Endothelial cell of umbilical vein (primary cell): ENCODE measurements around the gene DNAJB9. TPM values are rescaled to one million over a fixed set of nuclear protein-coding genes. Genes with fewer than 3 reads are reported as not detected.

ENCODE experiments used
- BruUV-seq: library from RNA; stranded (reverse); fragments of 400-500 nt; replicated peaks from 2 replicates; lab custom pipeline; 2021; lab: Mats Ljungman, UMichigan
- CTCF ChIA-PET: fragments of 300-600, 350-600 bp; sonication (Branson Sonifier 250); formaldehyde crosslinking; loops from one replicate; lab custom pipeline; 2021; ENCODE audit warnings: antibody characterized with exemption, inconsistent platforms; lab: Charles Lee
- POLR2A ChIA-PET: fragments of 300-600, 350-600 bp; sonication (Branson Sonifier 250); formaldehyde crosslinking; loops from one replicate; lab custom pipeline; 2021; ENCODE audit warnings: antibody characterized with exemption, inconsistent platforms; lab: Charles Lee
- DNase-seq: peaks from one replicate; pipeline ENCODE4 v3.0.0-alpha.2; 2011; ENCODE audit warnings: low read depth, low spot score
- FAIRE-seq: peaks from 2 replicates; lab custom pipeline; 2011; peaks lifted over from hg19 to GRCh38; lab: Jason Lieb, UNC
- H2AFZ ChIP-seq: 2 replicates; pipeline ENCODE4 v1.6.0; 2012; ENCODE audit warnings: low read depth, low read length, control low read depth, inconsistent platforms
- H3K27ac ChIP-seq: 2 replicates; pipeline ENCODE4 v1.5.1; 2011; ENCODE audit warnings: low read depth, mild to moderate bottlenecking, control low read depth, low read length, moderate library complexity; ENCODE audit not compliant: insufficient read depth
- H3K27me3 ChIP-seq, 2 experiments: 2 replicates each; pipeline versions ENCODE4 v1.6.0 to v1.6.1; 2011; ENCODE audit warnings: low read length in 2 of 2, mixed read lengths in 1 of 2; ENCODE audit not compliant: control insufficient read depth in 2 of 2, insufficient read depth in 2 of 2
- H3K36me3 ChIP-seq, 2 experiments: 2 replicates in 1 of 2; 3 replicates in 1 of 2; pipeline ENCODE4 v1.5.1; 2011; ENCODE audit warnings: low read length in 2 of 2, mild to moderate bottlenecking in 1 of 2, moderate library complexity in 1 of 2; ENCODE audit not compliant: control insufficient read depth in 2 of 2, insufficient read depth in 2 of 2; ENCODE audit errors: extremely low read depth in 1 of 2
- H3K4me1 ChIP-seq: 3 replicates; pipeline ENCODE4 v1.5.1; 2011; ENCODE audit warnings: mild to moderate bottlenecking, low read length; ENCODE audit not compliant: control insufficient read depth, insufficient read depth; ENCODE audit errors: extremely low read depth
- H3K4me2 ChIP-seq: 2 replicates; pipeline ENCODE4 v1.6.1; 2011; ENCODE audit warnings: low read length, control low read depth, mixed read lengths; ENCODE audit not compliant: insufficient read depth
- H3K4me3 ChIP-seq, 3 experiments: fragments of 200-600 bp in 1 of 3; sonication (generic), shearing (Covaris generic) in 1 of 3; replicated peaks in 1 of 3; 2 replicates each; pipeline ENCODE4 v1.5.1; 2011 to 2016; ENCODE audit warnings: control low read depth in 3 of 3, low read length in 3 of 3, mild to moderate bottlenecking in 2 of 3, inconsistent platforms in 1 of 3, low read depth in 1 of 3, moderate library complexity in 1 of 3; ENCODE audit not compliant: insufficient read depth in 1 of 3
- H3K79me2 ChIP-seq: 2 replicates; pipeline ENCODE4 v1.6.0; 2012; ENCODE audit warnings: low read length, inconsistent platforms; ENCODE audit not compliant: control insufficient read depth, insufficient read depth
- H3K9ac ChIP-seq: replicated peaks from 2 replicates; pipeline ENCODE3; 2011; ENCODE audit warnings: low read length, control low read depth; ENCODE audit not compliant: insufficient read depth; ENCODE audit errors: extremely low read depth
- H3K9me1 ChIP-seq: replicated peaks from 3 replicates; pipeline ENCODE4 v1.6.0; 2011; ENCODE audit warnings: mild to moderate bottlenecking, low read length; ENCODE audit not compliant: control insufficient read depth, insufficient read depth; ENCODE audit errors: extremely low read depth
- H3K9me3 ChIP-seq: replicated peaks from 2 replicates; pipeline ENCODE4 v1.5.1; 2012; ENCODE audit warnings: low read length, inconsistent platforms; ENCODE audit not compliant: control insufficient read depth, insufficient read depth
- H4K20me1 ChIP-seq: replicated peaks from 2 replicates; pipeline ENCODE3; 2011; ENCODE audit warnings: mild to moderate bottlenecking, low read length; ENCODE audit not compliant: control insufficient read depth, insufficient read depth; ENCODE audit errors: extremely low read depth
- EZH2 ChIP-seq: IDR thresholded peaks from 2 replicates; pipeline ENCODE4 v1.6.1; 2012; ENCODE audit warnings: borderline replicate concordance, low read depth, mild to moderate bottlenecking, moderate library complexity, low read length, inconsistent platforms; ENCODE audit not compliant: severe bottlenecking
- FOS ChIP-seq: IDR thresholded peaks from 2 replicates; pipeline ENCODE4 v1.6.1; 2011; ENCODE audit warnings: mild to moderate bottlenecking, low read length, moderate library complexity, borderline replicate concordance; ENCODE audit not compliant: insufficient read depth
- GATA2 ChIP-seq: IDR thresholded peaks from 2 replicates; pipeline ENCODE4 v1.7.0; 2011; ENCODE audit warnings: low read depth, mild to moderate bottlenecking, moderate library complexity, mixed read lengths, low read length; ENCODE audit not compliant: insufficient read length, insufficient read depth
- JUN ChIP-seq: IDR thresholded peaks from 2 replicates; pipeline ENCODE4 v1.6.1; 2011; ENCODE audit warnings: borderline replicate concordance, low read depth; ENCODE audit not compliant: insufficient read length, insufficient read depth
- MYC ChIP-seq: IDR thresholded peaks from one replicate; pipeline ENCODE4 v1.6.1; 2011; ENCODE audit warnings: mild to moderate bottlenecking, low read depth, low read length
- POLR2A ChIP-seq: IDR thresholded peaks from 2 replicates; pipeline ENCODE4 v1.6.1; 2012; ENCODE audit warnings: low read depth, mild to moderate bottlenecking, control low read depth, low read length
- POLR2AphosphoS5 ChIP-seq: IDR thresholded peaks from 2 replicates; pipeline ENCODE4 v1.6.1; 2012; ENCODE audit warnings: low read depth, mild to moderate bottlenecking, control low read depth, low read length, moderate library complexity; ENCODE audit not compliant: insufficient read depth
- dilution Hi-C: fragments of 300-500 bp; cut with MboI; formaldehyde crosslinking; loops from one replicate; pipeline ENCODE4 v1.15.0; 2019; ENCODE audit warnings: low sequenced_read_pairs; ENCODE audit not compliant: extremely low pct_ligation_motif_present
- intact Hi-C: fragments of 100-400 bp; cut with micrococcal nuclease; formaldehyde crosslinking; loops from one replicate; pipeline ENCODE4 v1.10.0; 2022
- polyA plus RNA-seq, 4 experiments: library from polyadenylated mRNA; depleted of rRNA in 3 of 4; stranded (reverse) in 3 of 4; unstranded in 1 of 4; fragments of >200 nt; gene quantifications; 2 replicates each; pipeline versions ENCODE4 v1.2.1 to v1.2.3, GENCODE V29; 2011 to 2012; ENCODE audit warnings: missing spikeins in 1 of 4
- total RNA-seq: library from RNA; stranded (reverse); gene quantifications from 2 replicates; pipeline ENCODE4 v1.2.3, GENCODE V29; 2021
- TF ChIP-seq, protein P1 (sequence below): IDR thresholded peaks from 2 replicates; pipeline ENCODE4 v1.6.1; 2011; ENCODE audit not compliant: insufficient read depth, insufficient read length
- TF ChIP-seq, protein P2 (sequence below), 2 donors: IDR thresholded peaks; 1 replicate in 1 of 2; 2 replicates in 1 of 2; pipeline ENCODE4 v1.5.1; 2011; ENCODE audit warnings: low read length in 2 of 2, mild to moderate bottlenecking in 2 of 2, moderate library complexity in 2 of 2, control low read depth in 1 of 2, inconsistent platforms in 1 of 2, low read depth in 1 of 2; ENCODE audit not compliant: insufficient read depth in 1 of 2; ENCODE audit errors: extremely low read depth in 1 of 2

DNAJB9 gene
- total and polyA plus RNA-seq, 2 donors (not counting 3 experiments of a cell fraction or from before 2014, with no cell fraction given), result 11.7 to 11.9 TPM

DNA sequence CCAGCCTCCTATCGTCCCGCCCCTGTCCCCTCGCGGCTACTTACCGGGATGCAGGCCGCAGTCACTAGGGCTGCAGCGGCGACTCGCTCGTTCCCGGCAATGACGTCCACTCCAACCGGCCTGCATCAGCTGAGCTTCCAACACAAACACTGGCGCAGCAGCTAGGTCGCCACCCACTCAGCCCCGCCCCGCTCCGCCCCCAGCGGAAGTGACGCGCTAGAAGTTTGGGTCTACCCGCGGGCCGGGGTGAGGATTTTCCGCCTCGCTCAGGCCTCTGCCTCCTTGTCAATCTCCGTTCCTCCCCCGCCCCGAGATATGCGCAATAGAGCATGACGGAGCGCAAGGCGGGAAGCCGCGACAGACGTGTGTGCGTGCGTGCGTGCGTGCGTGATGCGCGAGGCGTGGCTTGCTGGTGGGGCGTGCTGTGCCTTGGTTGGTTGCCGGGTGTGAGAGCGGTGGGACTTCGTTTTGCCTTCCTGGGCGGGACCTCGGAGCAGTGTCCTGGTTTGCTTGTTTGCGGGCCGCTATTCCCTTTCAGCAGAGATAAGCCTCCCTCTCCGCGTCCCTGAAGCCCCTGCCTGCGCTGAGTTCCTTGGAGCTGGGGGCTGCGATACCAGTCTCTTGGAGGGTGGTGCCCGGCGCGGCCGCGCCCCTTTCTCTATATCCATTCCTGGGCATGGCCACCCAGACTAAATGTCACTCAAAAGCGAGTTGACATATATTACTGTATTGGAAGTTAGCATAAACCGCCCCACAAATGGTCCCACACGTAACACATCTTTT is 43.5 kb upstream of the DNAJB9 start, which contains the start of gene PNPLA8:
TSS of gene PNPLA8 (minus strand) at position 151 of the 783 bp plus-strand sequence. CDS start 10,644 bp downstream, outside the sequence.
- Histone ChIP-seq H3K4me1 (peaks cover 17% of the 10 kb centered on the region), H3K27ac (peak within 1 kb of the TSS; percentile 93), H3K4me3 (peak within 1 kb of the TSS; percentile 69 to 95 (median 73)), H3K79me2 (peaks cover 24% of the 10 kb centered on the region), H4K20me1 (no peaks in the 10 kb centered on the region), H2AFZ (peak within 1 kb of the TSS; percentile 60), H3K9me3 (no peaks in the 10 kb centered on the region), H3K36me3 (no peaks in the 10 kb centered on the region), H3K9me1 (no peaks in the 10 kb centered on the region), H3K4me2 (peak within 1 kb of the TSS; percentile 93), H3K27me3 (no peaks in the 10 kb centered on the region), H3K9ac (peak within 1 kb of the TSS; percentile 94)
- no TSS peak for BruUV-seq
- TF ChIP-seq POLR2A (peak; percentile 82), POLR2AphosphoS5 (peak; percentile 82), EZH2 (no peak)
- TF ChIP-seq, protein P1, sequence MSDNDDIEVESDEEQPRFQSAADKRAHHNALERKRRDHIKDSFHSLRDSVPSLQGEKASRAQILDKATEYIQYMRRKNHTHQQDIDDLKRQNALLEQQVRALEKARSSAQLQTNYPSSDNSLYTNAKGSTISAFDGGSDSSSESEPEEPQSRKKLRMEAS, result peak; percentile 36
- CTCF ChIA-PET, result interaction anchor here (0.9 to 1.6 kb wide), 4 partner anchors 9 to 29 kb away, joined by 3 to 5 read pairs (median 4); no protein-coding TSS in a partner anchor
- DNase-seq, result peak; percentile 100
- intact Hi-C loops (loop anchor here (1.0 kb wide), 1 partner anchor 43 kb away; the partner anchor contains the start of genes DNAJB9 and THAP5), dilution Hi-C loops (no loop called here)
- peak; percentile 92 for FAIRE-seq
- POLR2A ChIA-PET, result interaction anchor here (1.2 to 2.3 kb wide), 2 partner anchors 43 to 70 kb away, joined by 3 to 9 read pairs; partner anchors contain the start of genes DNAJB9, NRCAM and THAP5

DNA sequence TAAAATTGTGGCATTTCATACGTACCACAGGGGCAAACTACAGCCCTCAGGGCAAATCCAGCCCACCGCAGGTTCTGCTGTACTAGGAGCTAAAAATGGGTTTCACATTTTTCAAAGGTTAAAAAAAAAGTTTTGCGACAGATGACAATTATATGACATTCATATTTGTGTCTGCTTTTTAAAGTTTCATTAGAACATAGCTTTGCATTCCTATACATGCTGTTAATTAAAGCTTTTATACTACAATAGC is 43.0 kb upstream of the DNAJB9 start:
- intact Hi-C loops (loop anchor here (1.0 kb wide), 1 partner anchor 43 kb away; the partner anchor contains the start of genes DNAJB9 and THAP5), dilution Hi-C loops (no loop called here)
- peak overlapping the region; percentile 48 for H2AFZ ChIP-seq
- TF ChIP-seq, protein P1, result no peak
- TF ChIP-seq JUN (no peak), MYC (no peak), FOS (no peak), EZH2 (no peak), POLR2A (no peak), GATA2 (no peak), POLR2AphosphoS5 (no peak)
- TF ChIP-seq, protein P2, sequence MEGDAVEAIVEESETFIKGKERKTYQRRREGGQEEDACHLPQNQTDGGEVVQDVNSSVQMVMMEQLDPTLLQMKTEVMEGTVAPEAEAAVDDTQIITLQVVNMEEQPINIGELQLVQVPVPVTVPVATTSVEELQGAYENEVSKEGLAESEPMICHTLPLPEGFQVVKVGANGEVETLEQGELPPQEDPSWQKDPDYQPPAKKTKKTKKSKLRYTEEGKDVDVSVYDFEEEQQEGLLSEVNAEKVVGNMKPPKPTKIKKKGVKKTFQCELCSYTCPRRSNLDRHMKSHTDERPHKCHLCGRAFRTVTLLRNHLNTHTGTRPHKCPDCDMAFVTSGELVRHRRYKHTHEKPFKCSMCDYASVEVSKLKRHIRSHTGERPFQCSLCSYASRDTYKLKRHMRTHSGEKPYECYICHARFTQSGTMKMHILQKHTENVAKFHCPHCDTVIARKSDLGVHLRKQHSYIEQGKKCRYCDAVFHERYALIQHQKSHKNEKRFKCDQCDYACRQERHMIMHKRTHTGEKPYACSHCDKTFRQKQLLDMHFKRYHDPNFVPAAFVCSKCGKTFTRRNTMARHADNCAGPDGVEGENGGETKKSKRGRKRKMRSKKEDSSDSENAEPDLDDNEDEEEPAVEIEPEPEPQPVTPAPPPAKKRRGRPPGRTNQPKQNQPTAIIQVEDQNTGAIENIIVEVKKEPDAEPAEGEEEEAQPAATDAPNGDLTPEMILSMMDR (IDR thresholded peaks at IDR 0.05; ENCODE audit: extremely low read depth in 1 of 2, insufficient read depth in 1 of 2, low read depth in 1 of 2, low read length in 2 of 2), result no peak
- no peaks in the 10 kb centered on the region for H3K9me1 ChIP-seq
- H3K27me3 ChIP-seq, result no peaks in the 10 kb centered on the region
- FAIRE-seq (no peak), DNase-seq (no peak)
- H3K9ac ChIP-seq, result peak overlapping the region; percentile 79
- H4K20me1 ChIP-seq, result no peaks in the 10 kb centered on the region
- H3K4me1 ChIP-seq, result peaks cover 17% of the 10 kb centered on the region
- H3K4me3 ChIP-seq, result peak overlapping the region; percentile 32 to 68 (median 42)
- peaks cover 24% of the 10 kb centered on the region for H3K79me2 ChIP-seq
- POLR2A ChIA-PET, result interaction anchor here (2.3 kb wide), 1 partner anchor 43 kb away, joined by 9 read pairs; the partner anchor contains the start of genes DNAJB9 and THAP5
- H3K27ac ChIP-seq, result peak overlapping the region; percentile 81
- no peaks in the 10 kb centered on the region for H3K36me3 ChIP-seq
- H3K4me2 ChIP-seq, result peak overlapping the region; percentile 80
- H3K9me3 ChIP-seq, result no peaks in the 10 kb centered on the region
- CTCF ChIA-PET, result interaction anchor here (1.3 kb wide), 1 partner anchor 20 kb away, joined by 5 read pairs; no protein-coding TSS in a partner anchor
- TSS peak; percentile 95 for BruUV-seq
